Renal pelvis (tissue), 4 donors: ENCODE results near the gene FAT2. TPM values are rescaled to one million over a fixed set of nuclear protein-coding genes. Genes with fewer than 3 reads are reported as not detected.
A peak's percentile ranks its signal among the peaks of the same experiment; 100 is the strongest.
"Not testable (repeated sequence)": the region's sequence is repeated elsewhere in the genome, so short reads cannot be mapped to it uniquely, and the experiment has no call there.

Experiments used
- DNase-seq: peaks from one replicate; pipeline ENCODE4 v3.0.0-alpha.2; 2013
- polyA plus RNA-seq, 3 donors: library from polyadenylated mRNA; unstranded; fragments of 120-200 nt; gene quantifications; one replicate each; pipeline ENCODE4 v1.2.1, GENCODE V29; 2013; ENCODE audit not compliant: insufficient read length in 3 of 3

The FAT2 gene
- polyA plus RNA-seq, 3 donors: 7.8 to 13.1 (median 11.0) TPM

DNA sequence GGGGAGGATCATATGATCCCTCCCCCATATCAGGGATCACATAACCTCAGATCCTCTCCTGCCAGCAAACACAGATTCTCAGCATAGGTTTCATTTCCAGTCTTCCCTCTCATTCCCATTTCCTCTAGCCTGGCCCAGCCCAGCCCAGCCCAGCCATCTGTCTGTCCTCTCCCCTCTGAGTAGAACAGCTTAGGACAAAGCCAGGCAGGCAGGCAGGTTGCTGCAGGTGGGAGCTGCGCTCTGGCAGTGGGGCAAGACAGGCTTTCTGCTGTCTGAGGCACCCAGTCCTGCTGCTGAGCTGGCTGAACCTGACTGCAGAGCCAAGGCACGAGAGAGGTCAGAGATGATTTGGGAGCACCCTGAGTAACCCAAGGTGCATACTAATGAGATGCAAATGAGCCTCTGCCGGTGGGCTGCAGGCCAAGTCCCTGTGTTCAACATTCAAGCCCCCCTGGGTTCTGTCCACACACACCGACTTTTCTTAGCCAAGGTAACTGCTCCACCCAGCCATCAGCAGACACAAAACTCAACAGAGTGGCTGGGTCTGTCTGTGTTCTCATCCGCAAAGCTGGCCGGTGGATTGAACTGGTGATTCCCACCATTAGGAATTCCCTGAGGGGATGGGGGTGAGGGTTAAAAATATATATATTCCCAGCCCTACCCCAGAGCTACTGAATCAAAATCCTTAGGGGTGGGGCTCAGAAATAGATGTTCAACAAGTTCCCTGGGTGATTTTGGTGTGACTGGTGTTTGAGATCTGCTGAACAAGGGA lies 9.1 kb downstream of the FAT2 start:
- no peak for DNase-seq

- DNase-seq: no peak
These were observed 9.8 kb downstream of the FAT2 start for GRCh38 chr5:151581347-151581746.

- no peak for DNase-seq
These were observed 10.3 kb downstream of the FAT2 start for GRCh38 chr5:151580858-151581257.

DNA sequence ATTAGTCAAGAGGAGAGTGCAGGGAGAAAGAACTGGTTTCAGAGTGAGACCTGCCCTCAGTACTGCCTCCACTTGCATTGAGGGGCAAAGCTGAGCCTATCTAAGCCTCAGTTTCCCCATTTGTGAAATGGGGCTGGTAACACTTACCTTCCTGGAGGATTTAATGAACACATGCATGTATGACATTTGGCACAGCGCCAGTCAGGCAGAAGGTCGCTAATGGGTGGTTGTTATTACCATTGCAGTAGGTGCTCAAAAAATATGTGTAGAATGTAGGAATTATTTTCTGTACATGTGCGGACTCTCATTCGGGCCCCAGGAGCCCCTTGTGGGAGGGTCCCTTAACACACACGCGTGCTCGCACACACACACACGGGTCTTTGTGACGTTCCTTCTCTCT lies 10.9 kb downstream of the FAT2 start:
- no peak for DNase-seq

DNA sequence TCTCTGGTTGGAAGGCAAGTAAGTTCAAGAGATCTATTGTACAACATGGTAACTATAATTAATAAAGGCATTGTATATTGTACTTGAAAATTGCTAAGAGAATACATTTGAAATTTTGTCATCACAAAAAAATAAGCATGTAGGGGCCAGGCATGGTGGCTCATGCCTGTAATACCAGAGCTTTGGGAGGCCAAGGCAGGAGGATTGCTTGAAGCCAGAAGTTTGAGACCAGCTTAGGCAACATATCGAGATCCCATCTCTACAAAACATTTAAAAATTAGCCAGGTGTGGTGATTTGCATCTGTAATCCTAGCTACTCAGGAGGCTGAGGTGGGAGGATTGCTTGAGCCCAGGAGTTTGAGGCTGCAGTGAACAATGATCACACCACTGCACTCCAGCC lies 12.0 kb downstream of the FAT2 start:
- not testable (repeated sequence) for DNase-seq

DNA sequence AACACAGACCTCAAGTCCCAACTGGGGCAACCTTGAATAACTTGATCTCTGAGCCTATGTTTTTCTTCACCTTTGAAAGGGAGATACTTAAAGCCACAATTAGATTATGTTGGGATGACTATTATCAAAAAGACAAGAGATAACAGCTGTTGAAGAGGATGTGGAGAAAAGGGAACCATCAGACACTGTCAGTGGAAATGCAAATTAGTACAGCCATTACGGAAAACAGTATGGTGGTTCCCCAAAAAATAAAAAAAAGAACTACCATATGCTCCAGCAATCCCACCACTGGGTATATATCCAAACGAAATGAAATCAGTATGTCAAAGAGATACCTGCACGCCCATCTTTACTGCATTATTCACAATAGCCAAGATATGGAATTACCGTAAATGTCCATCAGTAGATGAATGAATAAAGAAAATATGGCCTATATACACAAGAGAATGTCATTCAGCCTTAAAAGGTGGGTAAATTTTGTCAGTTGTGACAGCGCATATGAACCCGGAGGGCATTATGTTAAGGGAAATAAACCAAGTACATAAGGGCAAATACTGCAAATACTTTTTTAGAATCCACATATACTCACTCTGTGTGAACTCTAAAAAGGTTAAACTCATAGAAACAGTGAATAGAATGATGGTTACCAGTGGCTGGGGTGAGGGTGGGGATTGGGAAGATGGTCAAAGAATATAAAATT lies 12.7 kb downstream of the FAT2 start:
- no peak for DNase-seq

DNA sequence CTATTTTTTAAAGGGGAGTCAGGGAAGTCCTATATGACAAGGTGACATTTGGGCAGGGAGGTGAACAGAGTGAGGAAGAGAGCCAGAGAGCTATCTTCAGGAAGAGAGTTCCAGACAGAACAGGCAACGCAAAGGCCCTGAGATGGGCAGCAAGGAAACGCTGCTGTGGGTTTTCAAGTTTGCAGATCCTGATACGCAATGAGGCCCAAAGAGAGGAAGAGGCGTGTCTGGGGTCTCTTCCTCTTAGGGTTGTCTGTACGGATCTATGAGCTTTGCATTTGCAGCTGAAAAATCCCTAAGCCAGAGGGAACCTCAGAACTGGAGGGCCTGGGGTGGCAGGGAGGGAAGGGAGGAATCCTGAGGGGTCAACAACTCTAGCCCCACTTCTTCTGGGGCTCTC lies 13.6 kb downstream of the FAT2 start:
- no peak for DNase-seq

GRCh38 chr5:151574444-151574996 lies 16.6 kb downstream of the FAT2 start:
- DNase-seq: no peak

- no peak for DNase-seq
These were observed 18.3 kb downstream of the FAT2 start for GRCh38 chr5:151572657-151573368.

DNA sequence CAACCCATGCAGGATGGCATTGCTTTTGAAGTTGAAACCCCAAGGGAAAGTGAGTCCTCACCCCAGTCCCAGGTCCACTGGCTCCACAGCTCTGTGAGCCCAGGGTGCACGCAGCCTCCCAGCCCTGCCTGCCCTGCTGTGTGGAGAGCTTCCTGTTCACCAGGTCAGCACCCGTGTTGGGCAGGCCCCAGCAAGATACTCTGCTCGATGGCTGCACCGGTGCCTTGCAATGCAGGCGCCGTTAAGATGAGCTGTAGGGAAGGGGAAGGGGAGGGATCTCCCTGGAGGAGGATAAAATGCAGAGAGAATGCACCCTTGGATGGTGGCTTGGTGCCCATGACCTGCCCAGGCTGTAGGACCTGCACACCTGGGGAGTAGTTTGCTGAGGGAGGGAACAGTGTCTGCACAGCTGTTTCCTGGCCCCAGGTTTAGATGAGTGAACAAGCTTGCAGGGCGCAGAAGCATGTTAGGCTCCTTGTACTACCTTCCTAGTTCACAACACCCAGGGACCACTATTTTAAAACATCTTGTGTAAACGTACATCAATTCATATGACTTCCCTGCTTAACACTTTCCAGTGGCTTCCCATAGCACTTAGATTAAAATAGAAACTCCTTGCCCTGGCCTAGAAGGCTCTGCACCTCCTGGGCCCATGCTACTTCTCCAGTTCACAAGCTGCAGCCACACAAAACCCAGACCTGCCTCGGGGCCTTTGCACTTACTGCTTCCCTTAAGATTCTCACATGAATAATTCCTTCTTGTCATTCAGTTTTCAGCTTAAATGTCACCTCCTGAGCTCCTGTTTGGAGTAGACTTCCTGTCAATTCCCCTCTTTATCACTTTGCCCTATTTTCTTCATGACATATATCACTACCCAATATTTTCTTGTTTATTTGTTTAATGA lies 19.6 kb downstream of the FAT2 start:
- DNase-seq: no peak

- peak; percentile 53 for DNase-seq
These were observed 20.4 kb downstream of the FAT2 start for GRCh38 chr5:151570512-151571269.

- no peak for DNase-seq
These were observed 21.1 kb downstream of the FAT2 start for GRCh38 chr5:151570058-151570457.

DNA sequence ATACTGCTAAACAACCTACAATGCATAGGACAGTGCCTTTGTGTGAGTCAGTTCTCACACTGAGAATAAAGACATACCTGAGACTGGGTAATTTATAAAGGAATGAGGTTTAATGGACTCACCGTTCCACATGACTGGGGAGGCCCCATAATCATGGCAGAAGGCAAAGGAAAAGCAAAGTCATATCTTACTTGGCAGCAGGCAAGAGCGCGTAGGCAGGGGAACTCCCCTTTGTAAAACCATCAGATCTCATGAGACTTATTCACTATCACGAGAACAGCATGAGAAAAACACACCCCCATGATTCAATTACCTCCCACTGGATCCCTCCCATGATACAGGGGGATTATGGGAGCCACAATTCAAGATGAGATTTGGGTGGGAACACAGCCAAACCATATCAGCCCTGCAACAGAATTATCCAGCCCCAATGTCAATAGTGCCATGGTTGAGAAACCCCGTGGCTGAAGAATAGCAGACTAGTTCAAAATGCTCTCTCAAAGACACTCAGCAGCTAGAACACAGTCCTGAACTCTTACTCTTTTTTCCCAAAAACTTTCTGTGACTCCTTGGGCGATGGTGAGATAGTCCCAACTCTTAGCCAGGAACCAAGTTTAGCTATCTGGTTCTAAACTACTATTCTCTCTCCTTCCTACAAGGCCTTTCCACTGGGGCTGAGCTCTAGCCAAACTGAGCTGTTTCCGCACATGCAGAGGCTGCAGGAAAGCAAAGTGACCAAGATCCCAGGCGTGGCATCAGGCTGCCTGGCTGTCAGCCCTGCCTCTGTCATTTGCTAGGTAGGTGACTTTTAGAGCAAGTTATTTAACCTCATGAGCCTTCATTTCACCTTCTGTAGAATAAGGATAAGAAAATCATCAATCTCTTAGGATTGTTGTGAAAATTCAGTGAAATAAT lies 21.7 kb downstream of the FAT2 start:
- DNase-seq: no peak

- no peak for DNase-seq
These were observed 23.1 kb downstream of the FAT2 start for GRCh38 chr5:151568036-151568435.

DNA sequence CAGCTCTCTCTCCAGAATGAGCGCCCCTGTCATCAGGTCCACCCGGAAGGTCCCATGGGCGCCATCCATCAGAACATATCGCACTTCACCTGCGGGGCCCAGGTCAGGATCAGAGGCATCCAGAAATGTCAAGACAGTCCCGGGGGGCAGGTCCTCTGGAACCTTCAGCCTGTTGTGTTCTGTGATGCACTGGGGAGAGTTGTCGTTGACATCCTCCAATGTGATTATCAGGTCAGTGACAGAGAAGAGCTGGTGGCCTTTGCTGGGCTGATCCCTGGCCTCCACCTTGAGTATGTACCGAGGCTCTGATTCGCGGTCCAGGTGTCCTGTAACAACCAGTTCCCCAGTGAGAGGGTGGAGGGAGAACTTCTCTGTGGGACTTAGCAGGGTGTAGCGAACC lies 25.2 kb downstream of the FAT2 start:
- DNase-seq: no peak

GRCh38 chr5:151562019-151562707 lies 29.0 kb downstream of the FAT2 start:
- no peak for DNase-seq

- no peak for DNase-seq
These were observed 33.2 kb downstream of the FAT2 start for GRCh38 chr5:151557951-151558350.

GRCh38 chr5:151557466-151557865 lies 33.7 kb downstream of the FAT2 start:
- DNase-seq: no peak

DNA sequence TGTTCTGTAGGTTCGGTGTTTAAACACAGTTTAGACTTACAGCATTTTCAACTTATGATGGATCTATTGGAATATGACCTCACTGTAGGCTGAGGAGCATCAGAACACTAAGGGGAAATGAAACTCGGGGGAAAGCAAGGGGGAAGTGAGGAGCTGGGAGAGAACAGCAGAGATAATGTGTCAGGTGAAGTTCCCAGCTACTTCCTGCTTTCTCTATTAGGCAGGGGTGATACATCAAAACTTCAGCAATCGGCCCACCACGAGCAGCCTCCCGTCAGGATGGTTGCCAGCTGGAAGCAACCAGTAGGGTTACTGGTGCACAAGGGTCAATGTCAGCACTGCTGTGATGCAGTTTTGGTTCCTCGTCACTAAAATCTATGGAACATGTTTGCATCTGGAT lies 34.3 kb downstream of the FAT2 start:
- no peak for DNase-seq
